ENCODE results near the gene P2RX2. TPM values are rescaled to one million over a fixed set of nuclear protein-coding genes. Genes with fewer than 3 reads are reported as not detected.

Gene P2RX2
- total and polyA plus RNA-seq, 2 of the 4 experiments (the other 2 are of a cell fraction) = not detected

DNA sequence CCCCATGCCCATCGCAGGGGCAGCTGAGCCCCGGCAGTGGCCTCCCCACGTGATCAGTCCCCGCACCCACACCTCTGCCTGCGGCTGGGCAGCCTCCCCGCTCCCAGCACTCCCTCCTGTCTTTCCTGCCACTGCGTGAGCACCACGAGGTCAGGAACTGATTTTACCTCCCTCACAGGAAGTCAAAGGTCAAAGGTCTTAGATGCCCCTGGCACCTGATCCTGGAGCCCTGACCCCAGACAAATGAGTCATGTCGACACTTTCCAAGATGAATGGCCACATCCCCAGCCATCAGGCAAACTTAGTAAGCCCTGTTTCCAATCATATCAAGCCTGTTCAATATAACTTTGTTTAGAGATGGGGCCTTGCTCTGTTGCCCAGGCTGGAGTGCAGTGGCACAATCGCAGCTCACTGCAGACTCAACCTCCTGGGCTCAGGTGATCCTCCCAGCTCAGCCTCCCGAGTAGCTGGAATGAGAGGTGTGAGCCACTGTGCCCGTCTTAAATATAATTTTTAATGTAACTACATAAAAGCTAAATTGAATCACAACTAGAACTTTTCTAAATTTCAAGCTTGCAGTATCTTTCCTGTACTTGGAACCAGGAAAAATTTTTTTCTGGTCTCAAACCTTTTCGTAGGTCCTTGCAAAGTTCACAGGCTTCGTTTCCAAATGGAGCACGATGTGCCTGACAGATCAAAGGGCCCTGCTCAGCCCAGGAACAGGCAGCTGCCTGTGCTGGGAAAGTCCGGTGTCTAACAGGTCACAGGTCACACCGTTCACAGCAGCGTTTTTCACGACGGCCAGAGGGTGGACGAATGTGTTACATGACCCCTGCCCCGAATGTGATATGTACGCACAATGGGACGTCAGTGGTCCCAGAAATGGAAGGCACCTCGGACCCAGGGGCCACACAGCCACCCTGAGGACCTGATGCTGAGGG is 10.1 kb upstream of the P2RX2 start:
- dilution Hi-C loops (cut with HindIII; ENCODE audit: low sequenced_read_pairs, unreplicated experiment) = no loop called here
- H3K27me3 ChIP-seq (ENCODE audit: control insufficient read depth, insufficient read depth, low read length) = peaks cover 32% of the 10 kb centered on the region
- no peak overlapping the region for H3K4me2 ChIP-seq (ENCODE audit: low read depth, low read length)
- no peak overlapping the region for H4K8ac ChIP-seq (ENCODE audit: low read depth in 2 of 2, low read length in 2 of 2)
- H3K18ac ChIP-seq (ENCODE audit: low read depth, low read length) = no peak overlapping the region
- H4K20me1 ChIP-seq (ENCODE audit: insufficient read depth, low read length) = no peaks in the 10 kb centered on the region
- intact Hi-C loops (cut with micrococcal nuclease) = no loop called here
- no peak for ATAC-seq (ENCODE audit: low read depth)
- H2BK120ac ChIP-seq (ENCODE audit: low read depth, low read length) = no peak overlapping the region
- POLR2A ChIA-PET (ENCODE audit: unreplicated experiment) = no interaction called here
- H3K9me1 ChIP-seq (ENCODE audit: insufficient read depth, low read length) = no peaks in the 10 kb centered on the region
- no peak overlapping the region for H4K5ac ChIP-seq (ENCODE audit: low read depth, low read length)
- in situ Hi-C loops (cut with MboI; ENCODE audit: low sequenced_read_pairs) = no loop called here
- H3K4me3 ChIP-seq (ENCODE audit: insufficient read depth, low read depth, low read length) = no peak overlapping the region
- H3K27ac ChIP-seq (ENCODE audit: insufficient read depth, low read length) = no peak overlapping the region
- H2BK15ac ChIP-seq (ENCODE audit: low read depth, low read length) = no peak overlapping the region
- no peak overlapping the region for H2AK9ac ChIP-seq (replicated peaks; ENCODE audit: low read depth, low read length, poor library complexity)
- no peak overlapping the region for H2BK20ac ChIP-seq (ENCODE audit: low read depth, low read length)
- H2AFZ ChIP-seq (replicated peaks; ENCODE audit: low read length, poor library complexity) = no peak overlapping the region
- H3K56ac ChIP-seq (ENCODE audit: extremely low read depth, insufficient read depth, low read length) = no peak overlapping the region
- H2AK5ac ChIP-seq (ENCODE audit: low read depth, low read length) = no peak overlapping the region
- H3K79me1 ChIP-seq (ENCODE audit: low read depth in 1 of 2, low read length in 2 of 2) = no peaks in the 10 kb centered on the region
- H3K14ac ChIP-seq (replicated peaks; ENCODE audit: low read depth, low read length) = no peak overlapping the region
- H3K9ac ChIP-seq (ENCODE audit: low read depth, low read length) = no peak overlapping the region
- CTCF ChIA-PET = interaction anchor here (0.6 kb wide), 1 partner anchor 19 kb away, joined by 4 read pairs; no protein-coding TSS in a partner anchor
- no peaks in the 10 kb centered on the region for H3K4me1 ChIP-seq (ENCODE audit: control insufficient read depth, insufficient read depth, low read length)
- no peak overlapping the region for H3K4ac ChIP-seq (ENCODE audit: low read depth, low read length)
- H4K91ac ChIP-seq (ENCODE audit: insufficient read depth, low read depth, low read length) = no peak overlapping the region
- no peak overlapping the region for H3K23ac ChIP-seq (ENCODE audit: low read depth, low read length)
- no peak for DNase-seq
- 48% methylated on average over 15 of the region's 25 CpGs; no CpG with 5 or more reads in 1 of the 2 experiments for WGBS, 2 experiments (ENCODE audit: extremely low coverage in 2 of 2, insufficient read length in 1 of 2)
- no peak overlapping the region for H2BK5ac ChIP-seq (ENCODE audit: low read depth, low read length, poor library complexity, severe bottlenecking)
- H3K36me3 ChIP-seq (ENCODE audit: control insufficient read depth, insufficient read depth, low read length) = no peaks in the 10 kb centered on the region
- peaks cover 6% of the 10 kb centered on the region for H3K9me3 ChIP-seq (ENCODE audit: control insufficient read depth, insufficient read depth, low read length)
- no TSS peak for BruUV-seq (replicated peaks)
- TF ChIP-seq, protein P1, sequence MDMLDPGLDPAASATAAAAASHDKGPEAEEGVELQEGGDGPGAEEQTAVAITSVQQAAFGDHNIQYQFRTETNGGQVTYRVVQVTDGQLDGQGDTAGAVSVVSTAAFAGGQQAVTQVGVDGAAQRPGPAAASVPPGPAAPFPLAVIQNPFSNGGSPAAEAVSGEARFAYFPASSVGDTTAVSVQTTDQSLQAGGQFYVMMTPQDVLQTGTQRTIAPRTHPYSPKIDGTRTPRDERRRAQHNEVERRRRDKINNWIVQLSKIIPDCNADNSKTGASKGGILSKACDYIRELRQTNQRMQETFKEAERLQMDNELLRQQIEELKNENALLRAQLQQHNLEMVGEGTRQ (IDR thresholded peaks at IDR 0.05; ENCODE audit: low read depth, low read length) = no peak
- TF ChIP-seq MAZ (IDR thresholded peaks at IDR 0.05; ENCODE audit: borderline replicate concordance, low read depth, low read length) (no peak), CEBPB (IDR thresholded peaks at IDR 0.05; ENCODE audit: low read depth, low read length) (no peak), MXI1 (IDR thresholded peaks at IDR 0.05; ENCODE audit: borderline replicate concordance, low read depth, low read length) (no peak), RAD21 (IDR thresholded peaks at IDR 0.05; ENCODE audit: low read length) (no peak), NFE2L2 (IDR thresholded peaks at IDR 0.05; ENCODE audit: low read depth, low read length) (no peak), BHLHE40 (IDR thresholded peaks at IDR 0.05; ENCODE audit: low read depth, low read length) (no peak), FOS (IDR thresholded peaks at IDR 0.05; ENCODE audit: low read depth, low read length) (no peak), SMC3 (IDR thresholded peaks at IDR 0.05; ENCODE audit: low read depth, low read length) (no peak), RFX5 (IDR thresholded peaks at IDR 0.05; ENCODE audit: low read depth, low read length) (no peak), MAFK (IDR thresholded peaks at IDR 0.05; ENCODE audit: low read depth, low read length) (no peak), POLR2A (IDR thresholded peaks at IDR 0.05; ENCODE audit: low read depth, low read length) (no peak)
- TF ChIP-seq, protein P2, sequence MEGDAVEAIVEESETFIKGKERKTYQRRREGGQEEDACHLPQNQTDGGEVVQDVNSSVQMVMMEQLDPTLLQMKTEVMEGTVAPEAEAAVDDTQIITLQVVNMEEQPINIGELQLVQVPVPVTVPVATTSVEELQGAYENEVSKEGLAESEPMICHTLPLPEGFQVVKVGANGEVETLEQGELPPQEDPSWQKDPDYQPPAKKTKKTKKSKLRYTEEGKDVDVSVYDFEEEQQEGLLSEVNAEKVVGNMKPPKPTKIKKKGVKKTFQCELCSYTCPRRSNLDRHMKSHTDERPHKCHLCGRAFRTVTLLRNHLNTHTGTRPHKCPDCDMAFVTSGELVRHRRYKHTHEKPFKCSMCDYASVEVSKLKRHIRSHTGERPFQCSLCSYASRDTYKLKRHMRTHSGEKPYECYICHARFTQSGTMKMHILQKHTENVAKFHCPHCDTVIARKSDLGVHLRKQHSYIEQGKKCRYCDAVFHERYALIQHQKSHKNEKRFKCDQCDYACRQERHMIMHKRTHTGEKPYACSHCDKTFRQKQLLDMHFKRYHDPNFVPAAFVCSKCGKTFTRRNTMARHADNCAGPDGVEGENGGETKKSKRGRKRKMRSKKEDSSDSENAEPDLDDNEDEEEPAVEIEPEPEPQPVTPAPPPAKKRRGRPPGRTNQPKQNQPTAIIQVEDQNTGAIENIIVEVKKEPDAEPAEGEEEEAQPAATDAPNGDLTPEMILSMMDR (conservative IDR thresholded peaks at IDR 0.05; ENCODE audit: low read depth, low read length) = no peak
- TF ChIP-seq, protein P3, sequence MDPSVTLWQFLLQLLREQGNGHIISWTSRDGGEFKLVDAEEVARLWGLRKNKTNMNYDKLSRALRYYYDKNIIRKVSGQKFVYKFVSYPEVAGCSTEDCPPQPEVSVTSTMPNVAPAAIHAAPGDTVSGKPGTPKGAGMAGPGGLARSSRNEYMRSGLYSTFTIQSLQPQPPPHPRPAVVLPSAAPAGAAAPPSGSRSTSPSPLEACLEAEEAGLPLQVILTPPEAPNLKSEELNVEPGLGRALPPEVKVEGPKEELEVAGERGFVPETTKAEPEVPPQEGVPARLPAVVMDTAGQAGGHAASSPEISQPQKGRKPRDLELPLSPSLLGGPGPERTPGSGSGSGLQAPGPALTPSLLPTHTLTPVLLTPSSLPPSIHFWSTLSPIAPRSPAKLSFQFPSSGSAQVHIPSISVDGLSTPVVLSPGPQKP (IDR thresholded peaks at IDR 0.05; ENCODE audit: borderline replicate concordance, low read depth, low read length) = no peak

Measured in IMR-90 (cell line).